Left lung (tissue), 10 donors: ENCODE data around the gene CCDC57. TPM values are rescaled to one million over a fixed set of nuclear protein-coding genes. Genes with fewer than 3 reads are reported as not detected.

Experiments used
- ATAC-seq: fragments of 200-7000 bp; cut with Tn5 transposase; one replicate; pipeline ENCODE4 v1.9.1; 2020; ENCODE audit warnings: moderate library complexity
- DNase-seq, 4 donors: peaks; one replicate each; pipeline ENCODE4 v3.0.0-alpha.2; 2013 to 2020
- H3K27ac ChIP-seq, 2 donors: fragments of 200-600 bp; sonication (generic) in 1 of 2; one replicate each; pipeline versions ENCODE4 v1.5.0 to v1.8.0; 2020 to 2021
- H3K27me3 ChIP-seq, 2 donors: fragments of 200-600 bp; sonication (generic) in 1 of 2; one replicate each; pipeline versions ENCODE4 v1.5.0 to v1.8.0; 2020 to 2021
- H3K36me3 ChIP-seq, 2 donors: fragments of 200-600 bp; sonication (generic) in 1 of 2; one replicate each; pipeline versions ENCODE4 v1.5.0 to v1.8.0; 2020 to 2021
- H3K4me1 ChIP-seq, 2 donors: fragments of 200-600 bp; one replicate each; pipeline ENCODE4 v1.8.0; 2021
- H3K4me3 ChIP-seq, 2 donors: fragments of 200-600 bp; sonication (generic) in 1 of 2; one replicate each; pipeline versions ENCODE4 v1.5.0 to v1.8.0; 2020 to 2021; ENCODE audit warnings: mild to moderate bottlenecking in 1 of 2
- H3K9me3 ChIP-seq, 2 donors: fragments of 200-600 bp; sonication (generic) in 1 of 2; one replicate each; pipeline versions ENCODE4 v1.5.0 to v1.8.0; 2020 to 2021
- CTCF ChIP-seq, 2 donors: fragments of 200-600 bp; sonication (generic) in 1 of 2; IDR thresholded peaks; one replicate each; pipeline versions ENCODE4 v1.5.0 to v1.8.0; 2021; ENCODE audit warnings: antibody characterized with exemption in 2 of 2
- intact Hi-C, 2 donors: fragments of 100-400 bp; cut with DNase I; formaldehyde crosslinking; loops; one replicate each; pipeline versions ENCODE4 v1.11.2 to v1.14.2; 2022
- polyA plus RNA-seq, 6 donors: library from polyadenylated mRNA; unstranded; fragments of 120-200 nt; gene quantifications; one replicate each; pipeline ENCODE4 v1.2.1, GENCODE V29; 2013; ENCODE audit not compliant: insufficient read length in 6 of 6
- total RNA-seq, 2 donors: library from RNA; stranded (reverse); fragmentation: NEBNext Ultra II Directional; extraction: Animal tissue kit (Norgen Biotek cat#: 25700); gene quantifications; one replicate each; pipeline ENCODE4 v1.2.1, GENCODE V29; 2021
- donor health status: DM: no; HTN: yes; CAD: no.
- donor health status: DM: no; HTN: no; CAD: no.

The CCDC57 gene
- total and polyA plus RNA-seq, 8 donors, result 41.7 to 73.4 (median 59.8) TPM

- no peaks in the 10 kb centered on the region for H3K9me3 ChIP-seq
- DNase-seq, result no peak
- H3K4me1 ChIP-seq, result peaks cover 0 to 2% of the 10 kb centered on the region in 2 donors
- no peak for TF ChIP-seq CTCF (IDR thresholded peaks at IDR 0.05)
- intact Hi-C loops, result no loop called here
- peaks cover 0 to 50% of the 10 kb centered on the region in 2 donors for H3K36me3 ChIP-seq
- H3K27ac ChIP-seq, result no peak overlapping the region
- H3K4me3 ChIP-seq, result no peak overlapping the region
- ATAC-seq, result no peak
- no peaks in the 10 kb centered on the region for H3K27me3 ChIP-seq
Observed at GRCh38 chr17:82200135-82200534, 12.5 kb downstream of the CCDC57 start.

DNA sequence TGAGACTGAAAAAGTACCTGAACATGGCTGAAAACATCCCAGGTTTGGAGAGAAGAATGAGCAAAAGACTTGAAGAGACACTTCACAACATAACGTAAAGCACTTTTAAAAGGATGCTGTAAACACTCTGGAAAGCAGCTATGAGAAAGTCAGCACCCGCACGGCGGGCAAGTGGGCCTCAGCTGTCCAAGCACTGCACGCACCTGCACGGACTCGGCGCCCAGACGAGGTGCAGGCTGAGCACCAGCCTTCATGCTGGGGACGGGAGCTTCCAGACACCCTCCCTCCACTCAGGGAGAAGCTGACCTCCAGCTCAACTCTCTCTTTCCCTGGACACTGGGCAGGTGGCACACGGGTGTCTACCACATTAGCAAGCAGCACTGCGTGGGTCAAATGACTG is 13.1 kb downstream of the CCDC57 start:
- Histone ChIP-seq H3K4me3 (no peak overlapping the region), H3K36me3 (peaks cover 0 to 56% of the 10 kb centered on the region in 2 donors), H3K4me1 (no peaks in the 10 kb centered on the region), H3K9me3 (no peaks in the 10 kb centered on the region), H3K27me3 (no peaks in the 10 kb centered on the region), H3K27ac (no peak overlapping the region)
- intact Hi-C loops, result no loop called here
- TF ChIP-seq CTCF (IDR thresholded peaks at IDR 0.05), result no peak
- ATAC-seq, result no peak
- DNase-seq, result no peak

GRCh38 chr17:82198092-82198491 is 14.6 kb downstream of the CCDC57 start:
- Histone ChIP-seq H3K4me1 (peaks cover 0 to 7% of the 10 kb centered on the region in 2 donors), H3K4me3 (no peak overlapping the region), H3K36me3 (peaks cover 0 to 70% of the 10 kb centered on the region in 2 donors), H3K27me3 (no peaks in the 10 kb centered on the region), H3K9me3 (no peaks in the 10 kb centered on the region), H3K27ac (no peak overlapping the region)
- DNase-seq, result no peak
- no peak for ATAC-seq
- intact Hi-C loops, result no loop called here
- TF ChIP-seq CTCF (IDR thresholded peaks at IDR 0.05), result no peak

DNA sequence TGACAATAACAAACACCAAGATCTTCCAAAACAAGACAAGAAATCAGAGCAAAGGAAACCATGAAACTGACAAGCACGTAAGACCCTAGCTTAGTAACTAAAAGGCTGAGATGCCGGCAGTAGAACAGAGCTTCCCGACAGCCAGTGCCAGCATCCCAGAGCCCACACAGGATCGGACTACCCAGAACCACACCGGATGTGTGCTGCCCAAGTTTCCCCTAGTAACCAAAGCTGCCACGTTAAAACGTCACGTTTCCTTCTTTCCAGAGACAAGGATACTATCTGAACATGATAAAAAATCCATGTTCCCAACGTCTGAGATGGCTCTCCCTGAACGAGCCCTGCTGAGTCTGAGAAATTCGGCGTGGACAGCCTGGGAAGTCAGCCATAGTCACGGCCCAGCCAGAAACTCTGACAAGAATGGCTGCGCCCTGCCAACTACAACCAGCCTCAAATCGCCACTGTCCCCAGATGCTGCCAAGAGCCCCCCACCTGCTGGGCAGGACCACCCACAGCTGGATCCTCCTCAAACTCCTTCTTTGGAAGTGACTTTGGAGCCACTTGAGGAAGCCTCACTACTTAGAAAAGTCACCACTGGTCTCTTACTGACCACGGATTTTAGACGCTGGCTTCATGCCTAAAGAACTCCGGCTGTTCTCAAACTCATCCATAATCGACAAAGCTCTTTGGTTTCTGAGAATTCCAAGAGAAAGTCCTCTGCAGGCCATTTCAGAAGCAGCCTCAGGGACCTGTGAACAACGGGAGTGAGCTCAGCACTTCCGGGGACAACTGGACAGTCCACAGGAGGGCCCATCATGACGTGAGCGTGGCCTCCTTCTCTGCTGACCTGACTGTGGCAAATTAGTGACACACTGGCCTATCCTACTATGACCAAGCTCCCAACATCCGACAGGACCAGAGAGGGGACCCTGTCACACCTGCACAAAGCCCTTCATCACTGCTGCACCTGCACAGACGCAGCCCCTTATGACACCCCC is 16.7 kb downstream of the CCDC57 start:
- H3K36me3 ChIP-seq, result peaks cover 0 to 82% of the 10 kb centered on the region in 2 donors
- peak in 2 of 4 donors; percentile 32 to 37 for DNase-seq
- H3K27ac ChIP-seq, result peak overlapping the region; percentile 18 to 51
- H3K4me3 ChIP-seq, result no peak overlapping the region
- H3K27me3 ChIP-seq, result no peaks in the 10 kb centered on the region
- TF ChIP-seq CTCF (IDR thresholded peaks at IDR 0.05), result no peak
- no peak for ATAC-seq
- intact Hi-C loops, result no loop called here
- H3K4me1 ChIP-seq, result peaks cover 0 to 9% of the 10 kb centered on the region in 2 donors
- no peaks in the 10 kb centered on the region for H3K9me3 ChIP-seq

GRCh38 chr17:82194765-82195164 is 17.9 kb downstream of the CCDC57 start:
- Histone ChIP-seq H3K9me3 (no peaks in the 10 kb centered on the region), H3K4me1 (peaks cover 0 to 9% of the 10 kb centered on the region in 2 donors), H3K27ac (no peak overlapping the region), H3K4me3 (no peak overlapping the region), H3K36me3 (peaks cover 0 to 75% of the 10 kb centered on the region in 2 donors), H3K27me3 (no peaks in the 10 kb centered on the region)
- ATAC-seq (no peak), DNase-seq (no peak)
- intact Hi-C loops, result no loop called here
- no peak for TF ChIP-seq CTCF (IDR thresholded peaks at IDR 0.05)
